Neural progenitor cell (in vitro differentiated cells): ENCODE results near the gene KRTAP10-3. TPM values are rescaled to one million over a fixed set of nuclear protein-coding genes. Genes with fewer than 3 reads are reported as not detected.

Source experiments
- DNase-seq: peaks from one replicate; pipeline ENCODE4 v3.0.0-alpha.2; 2016; ENCODE audit warnings: low spot score
- H2AFZ ChIP-seq: fragments of 200-600 bp; sonication (generic); replicated peaks from 2 replicates; pipeline ENCODE4 v1.6.1; 2016; ENCODE audit warnings: antibody characterized with exemption
- H3F3A ChIP-seq: fragments of 200-600 bp; sonication (generic); 2 replicates; pipeline ENCODE4 v1.6.1; 2016; ENCODE audit warnings: antibody characterized with exemption, low read depth
- H3K27ac ChIP-seq: fragments of 200-600 bp; sonication (generic); 2 replicates; pipeline ENCODE4 v1.5.1; 2016; ENCODE audit warnings: mild to moderate bottlenecking
- H3K27me3 ChIP-seq: fragments of 200-600 bp; sonication (generic); 2 replicates; pipeline ENCODE4 v1.6.1; 2016; ENCODE audit warnings: mild to moderate bottlenecking, moderate library complexity
- H3K36me3 ChIP-seq: fragments of 200-600 bp; sonication (generic); 2 replicates; pipeline ENCODE4 v1.5.1; 2016
- H3K4me1 ChIP-seq: fragments of 200-600 bp; sonication (generic); 2 replicates; pipeline ENCODE4 v1.6.1; 2016; ENCODE audit warnings: mixed run types
- H3K4me2 ChIP-seq: fragments of 200-600 bp; sonication (generic); 2 replicates; pipeline ENCODE4 v1.6.1; 2016
- H3K4me3 ChIP-seq: fragments of 200-600 bp; sonication (generic); 2 replicates; pipeline ENCODE4 v1.5.1; 2016
- H3K79me2 ChIP-seq: fragments of 200-600 bp; sonication (generic); 2 replicates; pipeline ENCODE4 v1.6.1; 2016; ENCODE audit warnings: low read depth
- H3K9ac ChIP-seq: fragments of 200-600 bp; sonication (generic); 2 replicates; pipeline ENCODE4 v1.6.1; 2016
- H3K9me3 ChIP-seq: fragments of 200-600 bp; sonication (generic); 2 replicates; pipeline ENCODE4 v1.5.1; 2016; ENCODE audit warnings: low read depth
- H4K20me1 ChIP-seq: fragments of 200-600 bp; sonication (generic); 2 replicates; pipeline ENCODE4 v1.6.1; 2016; ENCODE audit warnings: low read depth
- H3K27ac Mint-ChIP-seq: 3 replicates; pipeline ENCODE4 v1.8.0; 2021; ENCODE audit warnings: mixed read lengths
- H3K27me3 Mint-ChIP-seq: 2 replicates; pipeline ENCODE4 v1.8.0; 2022; ENCODE audit warnings: low read depth, mild to moderate bottlenecking, inconsistent platforms, moderate library complexity, mixed read lengths; ENCODE audit not compliant: insufficient read depth
- H3K36me3 Mint-ChIP-seq: 3 replicates; pipeline ENCODE4 v1.8.0; 2021; ENCODE audit warnings: mixed read lengths
- H3K4me1 Mint-ChIP-seq: 3 replicates; pipeline ENCODE4 v1.8.0; 2021; ENCODE audit warnings: mixed read lengths
- H3K4me3 Mint-ChIP-seq: 3 replicates; pipeline ENCODE4 v1.8.0; 2021; ENCODE audit warnings: mild to moderate bottlenecking, moderate library complexity, mixed read lengths
- H3K9me3 Mint-ChIP-seq: 3 replicates; pipeline ENCODE4 v1.8.0; 2020; ENCODE audit warnings: mixed read lengths
- CTCF ChIP-seq: fragments of 200-600 bp; sonication (generic); IDR thresholded peaks from 2 replicates; pipeline ENCODE4 v1.5.1; 2017; ENCODE audit warnings: antibody characterized with exemption, mild to moderate bottlenecking
- EZH2 ChIP-seq: fragments of 200-600 bp; sonication (generic); IDR thresholded peaks from 2 replicates; pipeline ENCODE4 v1.6.1; 2017; ENCODE audit warnings: antibody characterized with exemption, mild to moderate bottlenecking, moderate library complexity
- EZH2phosphoT487 ChIP-seq: fragments of 200-600 bp; sonication (generic); IDR thresholded peaks from 2 replicates; pipeline ENCODE4 v1.6.1; 2017; ENCODE audit warnings: antibody characterized with exemption
- total RNA-seq: library from RNA; depleted of rRNA; stranded (reverse); fragments of >200 nt; gene quantifications from 2 replicates; pipeline ENCODE4 v1.2.3, GENCODE V29; 2015; ENCODE audit warnings: low replicate concordance

Gene KRTAP10-3, protein sequence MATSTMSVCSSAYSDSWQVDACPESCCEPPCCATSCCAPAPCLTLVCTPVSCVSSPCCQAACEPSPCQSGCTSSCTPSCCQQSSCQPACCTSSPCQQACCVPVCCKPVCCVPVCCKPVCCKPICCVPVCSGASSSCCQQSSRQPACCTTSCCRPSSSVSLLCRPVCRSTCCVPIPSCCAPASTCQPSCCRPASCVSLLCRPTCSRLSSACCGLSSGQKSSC
- total RNA-seq, result not detected in 2 replicates

DNA sequence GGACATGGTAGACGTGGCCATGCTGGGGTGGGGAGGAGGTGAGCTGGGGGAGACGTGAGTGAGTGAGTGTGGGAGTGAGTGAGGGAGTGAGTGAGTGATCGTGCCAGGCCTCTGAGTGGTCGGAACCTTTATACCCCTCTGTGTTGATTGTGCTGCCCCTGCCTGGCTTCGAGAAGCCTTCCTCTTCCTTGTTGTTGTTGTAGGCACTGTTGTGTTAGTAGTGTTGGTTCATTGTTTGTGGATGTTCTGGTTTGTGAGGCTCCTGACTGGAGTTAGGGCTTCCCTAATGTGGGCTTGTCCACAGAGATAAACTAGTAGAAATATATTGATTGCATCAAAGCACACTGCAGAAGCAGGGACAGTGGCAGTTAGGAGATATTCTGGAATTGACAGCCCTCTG lies at the start of gene KRTAP10-3:
Gene KRTAP10-3 (minus strand): TSS at position 101 of the 400 bp plus-strand sequence. CDS start 80 bp downstream, at position 21.
- Histone ChIP-seq H2AFZ (no peak within 1 kb of the TSS), H3K27ac (no peak within 1 kb of the TSS), H3K36me3 (no peaks in the 10 kb centered on the region), H3K9ac (no peak within 1 kb of the TSS), H3K4me1 (no peaks in the 10 kb centered on the region), H3K4me3 (no peak within 1 kb of the TSS), H3K79me2 (no peaks in the 10 kb centered on the region), H3K27me3 (no peaks in the 10 kb centered on the region), H3K4me2 (no peak within 1 kb of the TSS), H3F3A (no peaks in the 10 kb centered on the region), H4K20me1 (no peaks in the 10 kb centered on the region), H3K9me3 (no peaks in the 10 kb centered on the region)
- Mint-ChIP-seq H3K4me3 (no peak within 1 kb of the TSS), H3K36me3 (no peaks in the 10 kb centered on the region), H3K9me3 (peaks cover 4% of the 10 kb centered on the region), H3K27ac (no peak within 1 kb of the TSS), H3K4me1 (peaks cover 11% of the 10 kb centered on the region), H3K27me3 (peaks cover 7% of the 10 kb centered on the region)
- DNase-seq, result no peak
- TF ChIP-seq CTCF (no peak), EZH2 (no peak), EZH2phosphoT487 (no peak)

- no peak overlapping the region for H3K27ac Mint-ChIP-seq
- H3K36me3 Mint-ChIP-seq, result no peaks in the 10 kb centered on the region
- no peak overlapping the region for H3K4me2 ChIP-seq
- H3K9me3 Mint-ChIP-seq, result peaks cover 26% of the 10 kb centered on the region
- no peak for DNase-seq
- no peak overlapping the region for H2AFZ ChIP-seq
- H3K4me1 ChIP-seq, result no peaks in the 10 kb centered on the region
- H3F3A ChIP-seq, result no peaks in the 10 kb centered on the region
- H3K27ac ChIP-seq, result no peak overlapping the region
- peaks cover 11% of the 10 kb centered on the region for H3K9me3 ChIP-seq
- peaks cover 6% of the 10 kb centered on the region for H3K27me3 Mint-ChIP-seq
- H3K4me1 Mint-ChIP-seq, result peaks cover 2% of the 10 kb centered on the region
- H3K27me3 ChIP-seq, result no peaks in the 10 kb centered on the region
- H4K20me1 ChIP-seq, result no peaks in the 10 kb centered on the region
- H3K9ac ChIP-seq, result no peak overlapping the region
- no peak overlapping the region for H3K4me3 Mint-ChIP-seq
- H3K79me2 ChIP-seq, result no peaks in the 10 kb centered on the region
- no peak overlapping the region for H3K4me3 ChIP-seq
- H3K36me3 ChIP-seq, result no peaks in the 10 kb centered on the region
- TF ChIP-seq EZH2 (no peak), EZH2phosphoT487 (no peak), CTCF (no peak)
Observed at GRCh38 chr21:44606495-44606894, 47.9 kb upstream of the KRTAP10-3 start.

DNA sequence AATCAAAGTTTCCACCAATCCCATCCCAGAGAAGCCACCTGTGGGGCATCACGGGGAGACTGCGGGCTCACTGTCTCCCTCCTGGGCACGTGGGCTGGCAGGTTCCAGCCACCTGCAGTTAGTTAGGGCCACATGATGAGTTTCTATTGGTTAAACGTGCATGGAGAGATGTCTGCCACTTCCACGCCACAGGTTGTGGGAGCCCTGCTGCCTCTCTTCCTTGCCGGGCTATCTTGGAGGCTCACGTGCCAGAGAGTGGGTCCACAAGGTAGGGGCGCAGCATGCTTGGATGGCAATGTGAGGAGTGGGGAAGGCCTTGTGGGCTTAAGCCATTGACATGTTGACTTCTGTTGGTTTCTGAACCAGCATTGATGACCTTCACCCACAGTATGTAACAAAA lies 45.3 kb upstream of the KRTAP10-3 start:
- H3K4me3 Mint-ChIP-seq, result no peak overlapping the region
- no peaks in the 10 kb centered on the region for H3K36me3 Mint-ChIP-seq
- H2AFZ ChIP-seq, result no peak overlapping the region
- peaks cover 5% of the 10 kb centered on the region for H3K9me3 Mint-ChIP-seq
- H3K4me1 Mint-ChIP-seq, result peaks cover 6% of the 10 kb centered on the region
- peaks cover 10% of the 10 kb centered on the region for H3K4me1 ChIP-seq
- peaks cover 7% of the 10 kb centered on the region for H3K27me3 Mint-ChIP-seq
- no peaks in the 10 kb centered on the region for H3K27me3 ChIP-seq
- H4K20me1 ChIP-seq, result no peaks in the 10 kb centered on the region
- no peak overlapping the region for H3K4me2 ChIP-seq
- no peak overlapping the region for H3K27ac ChIP-seq
- no peak for DNase-seq
- peaks cover 6% of the 10 kb centered on the region for H3F3A ChIP-seq
- no peaks in the 10 kb centered on the region for H3K36me3 ChIP-seq
- no peak overlapping the region for H3K4me3 ChIP-seq
- no peaks in the 10 kb centered on the region for H3K9me3 ChIP-seq
- no peak overlapping the region for H3K9ac ChIP-seq
- TF ChIP-seq EZH2 (no peak), EZH2phosphoT487 (no peak), CTCF (no peak)
- no peaks in the 10 kb centered on the region for H3K79me2 ChIP-seq
- H3K27ac Mint-ChIP-seq, result no peak overlapping the region
